ENCODE results near the gene CCNI. TPM values are rescaled to one million over a fixed set of nuclear protein-coding genes. Genes with fewer than 3 reads are reported as not detected.
A peak's percentile ranks its signal among the peaks of the same experiment; 100 is the strongest.

Gene CCNI
- total RNA-seq, 2 donors from 2014 or later, result 212 to 217 TPM

- Mint-ChIP-seq H3K9me3 (no peaks in the 10 kb centered on the region), H3K27ac (peak overlapping the region in 1 of 2 donors; percentile 47), H3K36me3 (peaks cover 11 to 25% of the 10 kb centered on the region in 2 donors)
- ATAC-seq, result no peak
- no peak for DNase-seq (ENCODE audit: low spot score in 2 of 2)
Observed at GRCh38 chr4:77002321-77003107, 73.3 kb downstream of the CCNI start.

GRCh38 chr4:77001907-77002306 lies 73.9 kb downstream of the CCNI start:
- no peak for ATAC-seq
- H3K36me3 Mint-ChIP-seq, result peaks cover 11 to 25% of the 10 kb centered on the region in 2 donors

GRCh38 chr4:76998251-76998901 lies 77.4 kb downstream of the CCNI start:
- H3K9me3 Mint-ChIP-seq, result no peaks in the 10 kb centered on the region
- ATAC-seq (no peak), DNase-seq (ENCODE audit: low spot score in 2 of 2) (no peak)
- H3K36me3 Mint-ChIP-seq, result peaks cover 6 to 17% of the 10 kb centered on the region in 2 donors
- no peak overlapping the region for H3K27ac Mint-ChIP-seq

More at GRCh38 chr4:77001907-77002306, 73.9 kb downstream of the CCNI start:
- Mint-ChIP-seq H3K27ac (no peak overlapping the region), H3K9me3 (no peaks in the 10 kb centered on the region)
- no peak for DNase-seq (ENCODE audit: low spot score in 2 of 2)

GRCh38 chr4:76997532-76997931 lies 78.3 kb downstream of the CCNI start:
- H3K27ac Mint-ChIP-seq, result no peak overlapping the region
- peaks cover 6 to 13% of the 10 kb centered on the region in 2 donors for H3K36me3 Mint-ChIP-seq
- H3K9me3 Mint-ChIP-seq, result no peaks in the 10 kb centered on the region
- DNase-seq (ENCODE audit: low spot score in 2 of 2), result no peak
- no peak for ATAC-seq

Other genes with a start within 250 kb of the CCNI start
- not detected for gene SOWAHB, start 177.8 kb downstream of the CCNI start, total RNA-seq
- 10 to 100 TPM; 20.6 to 23.2 TPM for gene SEPTIN11, start 126.2 kb downstream of the CCNI start, total RNA-seq
- 10 to 100 TPM; 43.4 to 49.8 TPM for gene CCNG2, start 81.2 kb upstream of the CCNI start, total RNA-seq